PC-3 (cell line): ENCODE results near the gene ZCWPW2. TPM values are rescaled to one million over a fixed set of nuclear protein-coding genes. Genes with fewer than 3 reads are reported as not detected.

Experiments
- ATAC-seq: fragments of 200-7000 bp; cut with Tn5 transposase; 2 replicates; pipeline ENCODE4 v1.9.1; 2020; ENCODE audit warnings: mild to moderate bottlenecking, moderate library complexity
- BruUV-seq: library from RNA; stranded (reverse); fragments of 400-500 nt; replicated peaks from 2 replicates; lab custom pipeline; 2021; lab: Mats Ljungman, UMichigan
- CTCF ChIA-PET: fragments of 300-600 bp; sonication (Branson Sonifier 250); formaldehyde crosslinking; loops from one replicate; lab custom pipeline; 2022; ENCODE audit warnings: antibody characterized with exemption; lab: Charles Lee
- POLR2A ChIA-PET: fragments of 300-600 bp; sonication (Branson Sonifier 250); formaldehyde crosslinking; loops from one replicate; lab custom pipeline; 2022; ENCODE audit warnings: antibody characterized with exemption; ENCODE audit not compliant: unreplicated experiment; lab: Charles Lee
- DNase-seq: peaks from one replicate; pipeline ENCODE4 v3.0.0-alpha.2; 2015
- H2AFZ ChIP-seq: fragments of 300-600 bp; sonication (generic); 2 replicates; pipeline ENCODE4 v1.6.0; 2016; ENCODE audit warnings: antibody characterized with exemption, low read length
- H3F3A ChIP-seq: fragments of 300-600 bp; sonication (generic); one replicate; pipeline ENCODE4 v1.6.0; 2017; ENCODE audit warnings: antibody characterized with exemption, low read length, control low read depth, mild to moderate bottlenecking; ENCODE audit not compliant: unreplicated experiment
- H3K27ac ChIP-seq: fragments of 300-600 bp; sonication (generic); 2 replicates; pipeline ENCODE4 v1.5.1; 2016; ENCODE audit warnings: mild to moderate bottlenecking, low read length
- H3K27me3 ChIP-seq: fragments of 300-600 bp; sonication (generic); 2 replicates; pipeline ENCODE4 v1.6.1; 2016; ENCODE audit warnings: low read length, mixed read lengths
- H3K36me3 ChIP-seq: fragments of 300-600 bp; sonication (generic); 2 replicates; pipeline ENCODE4 v1.6.1; 2016; ENCODE audit warnings: low read depth, mixed run types, low read length, mixed read lengths
- H3K4me1 ChIP-seq: fragments of 300-600 bp; sonication (generic); 2 replicates; pipeline ENCODE4 v1.5.1; 2016; ENCODE audit warnings: low read length; ENCODE audit not compliant: insufficient read depth
- H3K4me2 ChIP-seq: fragments of 300-600 bp; sonication (generic); 2 replicates; pipeline ENCODE4 v1.6.0; 2016; ENCODE audit warnings: low read length
- H3K4me3 ChIP-seq: fragments of 300-600 bp; sonication (generic); 2 replicates; pipeline ENCODE4 v1.5.1; 2016; ENCODE audit warnings: mild to moderate bottlenecking, low read length, mixed read lengths
- H3K79me2 ChIP-seq: fragments of 300-600 bp; sonication (generic); 2 replicates; pipeline ENCODE4 v1.6.1; 2017; ENCODE audit warnings: low read length, mixed read lengths
- H3K9ac ChIP-seq: fragments of 300-600 bp; sonication (generic); 2 replicates; pipeline ENCODE4 v1.6.0; 2016; ENCODE audit warnings: mild to moderate bottlenecking, low read length
- H3K9me2 ChIP-seq: fragments of 300-600 bp; sonication (generic); replicated peaks from 2 replicates; pipeline ENCODE4 v1.6.1; 2016; ENCODE audit warnings: mixed run types, low read length, mixed read lengths
- H3K9me3 ChIP-seq: fragments of 300-600 bp; sonication (generic); 2 replicates; pipeline ENCODE4 v1.6.1; 2016; ENCODE audit warnings: low read length, mixed read lengths
- H4K20me1 ChIP-seq: fragments of 300-600 bp; sonication (generic); 2 replicates; pipeline ENCODE4 v1.6.1; 2016; ENCODE audit warnings: low read length, mixed read lengths
- EZH2 ChIP-seq: fragments of 300-600 bp; sonication (generic); IDR thresholded peaks from one replicate; pipeline ENCODE4 v1.6.1; 2017; ENCODE audit warnings: antibody characterized with exemption, mild to moderate bottlenecking, low read length; ENCODE audit not compliant: unreplicated experiment
- EZH2phosphoT487 ChIP-seq: fragments of 300-600 bp; sonication (generic); IDR thresholded peaks from 2 replicates; pipeline ENCODE4 v1.6.1; 2018; ENCODE audit warnings: mild to moderate bottlenecking, antibody characterized with exemption, low read length, borderline replicate concordance
- intact Hi-C: fragments of 100-400 bp; cut with micrococcal nuclease; formaldehyde crosslinking; loops from 2 replicates; pipeline ENCODE4 v1.9.0; 2023
- total RNA-seq: library from RNA; depleted of rRNA; stranded (reverse); fragments of >200 nt; gene quantifications from 2 replicates; pipeline ENCODE4 v1.2.3, GENCODE V29; 2014; rRNA removed
- TF ChIP-seq, protein P1 (sequence below): fragments of 300-600 bp; sonication (generic); conservative IDR thresholded peaks from 2 replicates; pipeline ENCODE4 v1.5.1; 2017; ENCODE audit warnings: antibody characterized with exemption, low read depth, mild to moderate bottlenecking, low read length

The ZCWPW2 gene
- total RNA-seq, 1 experiment from 2014 or later = not detected

DNA sequence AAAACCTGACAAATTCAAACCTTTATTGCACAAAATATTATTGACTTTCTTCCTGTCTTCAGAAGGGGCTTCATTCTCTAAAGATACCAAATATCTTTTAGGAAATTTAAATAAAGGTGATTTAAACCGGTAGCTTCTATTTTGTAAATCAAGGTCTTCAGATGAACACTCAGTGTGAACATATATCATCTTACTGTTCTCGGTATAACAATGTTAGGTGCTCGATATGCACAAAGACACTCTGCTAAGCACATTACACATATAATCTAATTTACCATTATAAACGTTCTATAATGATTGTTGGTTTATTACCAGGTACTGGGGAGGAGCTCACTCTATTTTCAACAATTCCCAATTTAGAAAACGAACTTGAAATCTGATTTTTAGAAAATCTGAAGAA lies 225.5 kb downstream of the ZCWPW2 start:
- H3K79me2 ChIP-seq = no peaks in the 10 kb centered on the region
- no TSS peak for BruUV-seq
- intact Hi-C loops = no loop called here
- H4K20me1 ChIP-seq = no peaks in the 10 kb centered on the region
- ChIA-PET CTCF (no interaction called here), POLR2A (no interaction called here)
- no peaks in the 10 kb centered on the region for H3K36me3 ChIP-seq
- H3K9me3 ChIP-seq = no peaks in the 10 kb centered on the region
- TF ChIP-seq EZH2phosphoT487 (no peak), EZH2 (no peak)
- TF ChIP-seq, protein P1, sequence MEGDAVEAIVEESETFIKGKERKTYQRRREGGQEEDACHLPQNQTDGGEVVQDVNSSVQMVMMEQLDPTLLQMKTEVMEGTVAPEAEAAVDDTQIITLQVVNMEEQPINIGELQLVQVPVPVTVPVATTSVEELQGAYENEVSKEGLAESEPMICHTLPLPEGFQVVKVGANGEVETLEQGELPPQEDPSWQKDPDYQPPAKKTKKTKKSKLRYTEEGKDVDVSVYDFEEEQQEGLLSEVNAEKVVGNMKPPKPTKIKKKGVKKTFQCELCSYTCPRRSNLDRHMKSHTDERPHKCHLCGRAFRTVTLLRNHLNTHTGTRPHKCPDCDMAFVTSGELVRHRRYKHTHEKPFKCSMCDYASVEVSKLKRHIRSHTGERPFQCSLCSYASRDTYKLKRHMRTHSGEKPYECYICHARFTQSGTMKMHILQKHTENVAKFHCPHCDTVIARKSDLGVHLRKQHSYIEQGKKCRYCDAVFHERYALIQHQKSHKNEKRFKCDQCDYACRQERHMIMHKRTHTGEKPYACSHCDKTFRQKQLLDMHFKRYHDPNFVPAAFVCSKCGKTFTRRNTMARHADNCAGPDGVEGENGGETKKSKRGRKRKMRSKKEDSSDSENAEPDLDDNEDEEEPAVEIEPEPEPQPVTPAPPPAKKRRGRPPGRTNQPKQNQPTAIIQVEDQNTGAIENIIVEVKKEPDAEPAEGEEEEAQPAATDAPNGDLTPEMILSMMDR = no peak
- no peak overlapping the region for H3K4me3 ChIP-seq
- H3F3A ChIP-seq = no peaks in the 10 kb centered on the region
- H3K27me3 ChIP-seq = peaks cover 86% of the 10 kb centered on the region
- H3K27ac ChIP-seq = no peak overlapping the region
- no peak overlapping the region for H3K9ac ChIP-seq
- no peak overlapping the region for H2AFZ ChIP-seq
- no peak for DNase-seq
- no peaks in the 10 kb centered on the region; the same call in 1 of the 2 replicates for H3K4me1 ChIP-seq
- H3K4me2 ChIP-seq = no peak overlapping the region
- no peak for ATAC-seq
- H3K9me2 ChIP-seq = no peaks in the 10 kb centered on the region

DNA sequence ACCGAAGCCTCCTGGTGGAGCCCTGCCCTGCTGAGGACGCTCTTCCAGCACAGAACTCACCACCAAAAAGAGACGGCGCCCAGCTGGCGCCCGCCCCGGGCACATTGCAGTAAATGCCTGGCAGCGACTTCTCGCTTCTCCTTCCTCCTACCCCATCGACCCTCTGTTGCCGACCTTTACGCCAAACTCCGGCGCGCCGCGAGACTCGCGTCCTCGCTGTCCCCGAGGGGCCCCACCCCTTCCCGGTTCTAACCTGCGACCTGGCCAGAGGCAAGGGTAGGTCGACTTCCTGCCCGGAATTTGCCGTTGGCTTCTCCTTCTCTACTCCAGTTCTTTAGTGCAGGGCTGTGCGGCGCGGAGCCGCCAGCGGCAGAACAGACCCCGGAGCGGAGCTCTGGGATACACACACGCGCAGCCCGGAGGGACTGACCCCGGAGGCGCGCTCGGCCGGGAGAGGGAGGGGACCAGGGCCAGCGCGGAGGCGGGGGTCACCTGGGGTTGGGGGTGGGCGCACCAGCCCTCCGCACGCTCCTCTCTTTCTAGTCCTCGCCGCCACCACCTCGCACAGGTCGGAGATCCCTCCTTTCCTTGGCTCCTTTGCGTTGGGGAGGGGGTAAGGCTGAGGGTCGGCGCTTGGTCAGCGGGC lies 226.7 kb downstream of the ZCWPW2 start:
- BruUV-seq = no TSS peak
- Histone ChIP-seq H3K9me3 (no peaks in the 10 kb centered on the region), H3F3A (no peaks in the 10 kb centered on the region), H3K4me1 (no peaks in the 10 kb centered on the region; the same call in 1 of the 2 replicates), H3K79me2 (no peaks in the 10 kb centered on the region), H3K4me2 (peak overlapping the region; percentile 70), H3K27me3 (peaks cover 93% of the 10 kb centered on the region), H3K27ac (no peak overlapping the region), H2AFZ (no peak overlapping the region), H4K20me1 (no peaks in the 10 kb centered on the region), H3K4me3 (peak overlapping the region; percentile 47), H3K9me2 (no peaks in the 10 kb centered on the region), H3K9ac (no peak overlapping the region), H3K36me3 (no peaks in the 10 kb centered on the region)
- DNase-seq (no peak), ATAC-seq (peak; percentile 36)
- intact Hi-C loops = no loop called here
- CTCF ChIA-PET = no interaction called here
- TF ChIP-seq EZH2phosphoT487 (peak; percentile 56; the same call in 1 of the 2 replicates), EZH2 (peak; percentile 89)
- TF ChIP-seq, protein P1 = no peak
- POLR2A ChIA-PET = no interaction called here

Other genes starting within 250 kb of the ZCWPW2 start
- 11.3 and 16.7 TPM in 2 replicates for gene CMC1, start 107.1 kb upstream of the ZCWPW2 start, total RNA-seq
- gene AZI2, start 103 bp downstream of the ZCWPW2 start, total RNA-seq = 36.3 and 40.4 TPM in 2 replicates